ENCODE measurements around the gene DBNDD1.

- TF ChIP-seq SUZ12 (IDR thresholded peaks at IDR 0.05; ENCODE audit: extremely low read depth, insufficient read depth, insufficient read length) (no peak), YY1 (IDR thresholded peaks at IDR 0.05; ENCODE audit: insufficient read depth, insufficient read length) (no peak)
Observed at GRCh38 chr16:90018652-90019542, at the start of gene DBNDD1.
